ENCODE measurements around the gene SLC10A4. TPM values are rescaled to one million over a fixed set of nuclear protein-coding genes. Genes with fewer than 3 reads are reported as not detected.

Gene SLC10A4
- total RNA-seq, 1 experiment from 2014 or later = not detected

DNA sequence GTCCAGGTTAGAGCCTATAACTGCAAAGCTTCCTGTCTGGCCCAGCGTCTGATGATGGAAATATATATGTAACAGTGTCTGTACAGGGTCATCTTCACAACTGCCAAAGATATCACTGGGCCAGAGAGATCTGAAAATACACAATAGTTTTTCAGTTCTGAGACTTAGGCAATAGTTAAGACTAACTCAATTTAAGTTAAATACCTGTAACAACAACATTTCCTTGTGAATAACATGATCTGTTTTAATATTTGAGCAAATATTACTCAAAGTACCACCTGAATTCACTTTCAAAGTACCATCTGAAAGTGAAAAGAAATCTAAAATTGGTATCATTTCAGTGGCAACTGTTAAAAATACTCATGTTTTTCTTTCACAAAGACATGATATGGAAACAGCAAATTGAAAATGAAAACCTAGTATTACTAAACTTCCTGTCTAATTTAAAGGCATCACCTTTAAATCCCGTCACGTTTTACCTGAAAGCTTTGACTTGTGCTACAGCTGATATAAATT, 16.5 kb downstream of the SLC10A4 start:
- no peak overlapping the region for H3K27ac ChIP-seq
- no peaks in the 10 kb centered on the region for H3K27me3 ChIP-seq
- H3K4me3 ChIP-seq = no peak overlapping the region
- H3K9me3 ChIP-seq (replicated peaks) = no peaks in the 10 kb centered on the region
- no peaks in the 10 kb centered on the region for H3K4me1 ChIP-seq
- peaks cover 15% of the 10 kb centered on the region for H3K36me3 ChIP-seq
- DNase-seq = no peak

DNA sequence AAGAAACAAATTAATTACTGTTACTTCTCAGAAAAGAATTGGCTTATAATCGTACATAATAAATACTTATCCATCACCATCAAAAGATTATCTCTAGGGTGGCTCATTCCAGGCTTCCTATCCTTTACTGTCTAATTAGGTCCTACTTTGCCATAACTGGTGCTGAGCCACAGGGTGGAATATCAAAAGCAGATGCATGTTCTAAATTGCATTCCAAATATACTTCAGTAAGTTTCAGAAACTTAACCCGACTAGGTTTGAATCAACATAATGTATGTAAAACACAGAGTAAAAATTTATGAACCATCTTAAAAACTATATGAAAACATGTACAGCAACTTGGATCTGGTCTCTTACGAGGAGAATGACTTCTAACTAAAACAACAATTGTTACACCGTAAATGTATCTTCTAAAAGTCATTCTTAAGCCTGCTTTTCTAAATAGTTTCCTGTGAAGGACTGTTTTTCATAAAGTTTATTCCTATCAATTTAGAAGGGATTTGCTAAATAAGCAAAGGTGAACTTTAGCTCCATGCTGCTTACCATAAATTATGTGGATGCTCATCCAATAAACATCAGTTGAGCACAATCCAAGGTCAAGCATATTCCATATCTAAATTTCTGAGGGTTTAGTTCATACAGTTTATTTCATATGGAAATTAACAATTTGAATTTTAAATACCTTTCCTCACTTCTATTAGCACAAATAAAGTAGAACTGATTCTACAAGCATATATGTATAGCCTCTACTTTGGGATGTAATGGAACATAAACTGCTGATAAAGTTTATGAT, 20.3 kb downstream of the SLC10A4 start:
- peaks cover 29% of the 10 kb centered on the region for H3K36me3 ChIP-seq
- no peak for DNase-seq
- H3K9me3 ChIP-seq (replicated peaks) = no peaks in the 10 kb centered on the region
- H3K4me3 ChIP-seq = no peak overlapping the region
- H3K27me3 ChIP-seq = no peaks in the 10 kb centered on the region
- H3K27ac ChIP-seq = no peak overlapping the region
- no peaks in the 10 kb centered on the region for H3K4me1 ChIP-seq

DNA sequence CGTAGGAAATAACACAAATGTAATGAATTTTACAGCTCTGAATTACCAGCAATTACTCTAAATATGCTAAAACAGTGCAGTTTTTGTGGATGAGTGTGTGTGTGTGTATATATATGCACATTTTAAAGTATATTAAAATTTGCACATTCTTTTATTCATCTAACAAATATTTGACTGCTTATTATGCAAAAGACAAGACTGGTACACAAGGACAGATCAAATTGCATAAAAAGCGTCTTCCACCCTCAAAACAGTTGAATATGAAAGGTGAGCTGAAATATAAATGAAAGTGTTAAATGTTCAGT, 20.8 kb downstream of the SLC10A4 start:
- no peaks in the 10 kb centered on the region for H3K4me1 ChIP-seq
- no peak overlapping the region for H3K27ac ChIP-seq
- H3K4me3 ChIP-seq = no peak overlapping the region
- H3K36me3 ChIP-seq = peaks cover 31% of the 10 kb centered on the region
- DNase-seq = no peak
- no peaks in the 10 kb centered on the region for H3K27me3 ChIP-seq
- no peaks in the 10 kb centered on the region for H3K9me3 ChIP-seq (replicated peaks)

DNA sequence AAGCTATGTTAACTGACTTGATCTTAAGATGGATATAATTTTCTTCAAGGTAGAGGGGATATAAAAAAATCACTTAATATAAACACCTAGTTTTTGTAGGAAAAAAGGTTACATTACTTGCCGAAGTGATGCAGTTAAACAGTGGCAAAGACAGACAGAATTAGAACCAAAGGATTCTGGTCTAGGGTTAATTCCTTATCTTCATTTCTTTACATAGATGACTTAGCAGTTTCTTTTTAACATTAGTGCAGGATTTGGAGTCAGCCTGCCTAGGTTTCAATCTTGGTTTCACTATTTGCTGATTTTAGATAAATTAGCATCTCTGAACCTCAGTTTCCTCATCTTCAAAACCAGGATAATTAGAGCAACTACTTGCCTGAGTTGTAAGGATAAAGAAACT, 21.2 kb downstream of the SLC10A4 start:
- Histone ChIP-seq H3K36me3 (peaks cover 31% of the 10 kb centered on the region), H3K27ac (no peak overlapping the region), H3K4me3 (no peak overlapping the region), H3K9me3 (replicated peaks) (no peaks in the 10 kb centered on the region), H3K4me1 (no peaks in the 10 kb centered on the region), H3K27me3 (no peaks in the 10 kb centered on the region)
- no peak for DNase-seq

DNA sequence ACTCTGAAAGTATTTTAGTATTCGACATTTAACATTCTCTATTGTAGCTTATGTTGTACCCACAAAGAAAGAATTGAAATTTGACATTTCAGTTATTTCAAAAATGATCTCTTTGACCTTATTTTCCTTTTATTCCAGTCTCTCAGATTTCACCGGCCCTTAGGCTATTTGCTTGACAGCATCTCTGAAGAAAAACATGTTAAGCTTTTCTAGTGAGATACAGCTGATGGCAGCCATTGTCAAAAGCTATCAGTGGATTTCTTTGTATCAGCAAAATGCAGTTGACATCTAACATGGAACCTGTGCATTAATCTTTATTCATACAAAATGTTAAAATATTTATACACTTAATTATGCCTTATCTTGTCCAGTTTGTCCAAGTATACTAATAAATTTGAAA, 23.6 kb downstream of the SLC10A4 start:
- DNase-seq = no peak
- no peak overlapping the region for H3K4me3 ChIP-seq
- no peaks in the 10 kb centered on the region for H3K27me3 ChIP-seq
- peaks cover 52% of the 10 kb centered on the region for H3K36me3 ChIP-seq
- H3K9me3 ChIP-seq (replicated peaks) = no peaks in the 10 kb centered on the region
- H3K27ac ChIP-seq = no peak overlapping the region
- H3K4me1 ChIP-seq = no peaks in the 10 kb centered on the region

DNA sequence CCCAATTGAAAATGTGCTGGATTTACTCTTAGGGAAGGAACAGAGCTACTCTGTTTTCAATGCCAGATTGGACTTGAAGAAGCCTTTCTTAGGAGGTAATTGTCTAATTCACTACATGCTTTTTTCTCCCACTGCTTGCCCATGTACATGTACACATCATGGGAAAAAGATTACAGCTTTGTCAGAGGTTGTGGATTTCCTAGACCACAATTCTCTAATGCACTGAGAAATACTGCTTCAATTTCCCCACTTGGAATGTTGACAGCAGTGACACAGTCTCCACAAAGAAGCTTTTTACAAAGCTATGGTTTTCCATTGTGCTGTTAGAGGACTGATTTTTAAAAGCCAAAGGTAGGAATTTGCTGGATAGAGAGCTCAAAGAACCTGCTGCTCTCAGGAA, 26.4 kb downstream of the SLC10A4 start:
- peaks cover 75% of the 10 kb centered on the region for H3K36me3 ChIP-seq
- H3K27ac ChIP-seq = no peak overlapping the region
- H3K4me1 ChIP-seq = no peaks in the 10 kb centered on the region
- no peak overlapping the region for H3K4me3 ChIP-seq
- H3K27me3 ChIP-seq = no peaks in the 10 kb centered on the region
- DNase-seq = no peak
- H3K9me3 ChIP-seq (replicated peaks) = no peaks in the 10 kb centered on the region

DNA sequence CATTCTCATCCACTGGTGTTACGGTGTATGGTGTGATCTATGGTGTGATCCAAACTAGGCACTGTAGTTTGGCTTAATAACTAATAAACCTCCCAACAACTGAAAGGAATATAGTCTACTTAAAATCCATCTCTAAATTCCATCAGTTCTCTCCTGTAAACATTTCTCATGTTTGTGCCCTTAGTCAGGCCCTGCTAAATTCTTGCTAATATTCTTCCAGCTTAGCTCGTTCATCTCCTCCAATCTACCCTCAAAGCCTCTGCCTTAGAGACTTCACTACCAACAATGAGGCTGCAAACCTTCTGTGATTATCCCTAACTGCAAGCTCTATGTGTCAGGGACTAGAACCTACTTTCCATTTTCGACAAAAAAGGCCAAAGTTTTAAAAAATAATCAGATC, 35.0 kb downstream of the SLC10A4 start:
- no peak overlapping the region for H3K4me3 ChIP-seq
- no peaks in the 10 kb centered on the region for H3K4me1 ChIP-seq
- no peak for DNase-seq
- no peak overlapping the region for H3K27ac ChIP-seq
- H3K9me3 ChIP-seq (replicated peaks) = no peaks in the 10 kb centered on the region
- peaks cover 43% of the 10 kb centered on the region for H3K36me3 ChIP-seq
- no peaks in the 10 kb centered on the region for H3K27me3 ChIP-seq

DNA sequence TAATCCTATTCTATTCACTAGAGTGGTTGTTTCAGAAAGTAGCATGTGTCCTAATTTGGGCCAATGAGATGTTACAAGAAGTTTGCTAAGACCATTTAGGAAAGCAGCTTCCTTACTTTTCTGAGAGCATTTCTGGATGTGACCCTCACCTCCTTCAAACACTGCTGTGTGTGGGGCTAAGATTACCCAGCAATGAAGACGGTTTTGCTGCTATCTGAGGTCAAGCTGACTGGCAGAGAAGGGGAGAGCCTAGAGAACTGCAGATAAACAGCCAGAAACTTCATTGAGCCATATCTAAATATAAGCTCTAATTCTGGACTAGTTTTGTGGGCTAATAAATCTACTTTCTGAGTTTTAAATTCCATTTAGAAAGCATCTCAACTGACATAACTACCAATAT, 43.3 kb downstream of the SLC10A4 start:
- Histone ChIP-seq H3K27me3 (no peaks in the 10 kb centered on the region), H3K4me1 (no peaks in the 10 kb centered on the region), H3K4me3 (no peak overlapping the region)

DNA sequence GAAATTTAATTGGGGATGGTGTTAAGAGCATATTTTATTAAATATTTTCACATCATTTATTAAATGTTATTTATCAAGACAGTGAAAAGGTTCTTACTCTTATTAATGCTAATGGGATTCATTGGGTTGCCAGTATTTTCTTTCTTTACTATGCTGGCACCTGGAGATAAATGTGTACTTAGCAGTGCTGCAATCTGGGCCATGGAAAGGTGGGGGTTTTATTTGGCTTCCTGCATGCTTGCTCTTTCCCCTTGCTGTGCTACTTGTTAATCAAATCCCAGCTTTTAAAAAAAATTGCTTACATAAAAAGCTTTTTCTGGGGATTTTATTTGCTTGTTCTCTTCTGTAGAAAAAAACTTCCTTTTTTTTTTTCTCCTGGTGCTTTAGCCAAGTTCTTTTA, 55.2 kb downstream of the SLC10A4 start:
- Histone ChIP-seq H3K4me1 (no peaks in the 10 kb centered on the region), H3K4me3 (no peak overlapping the region), H3K27ac (no peak overlapping the region), H3K9me3 (replicated peaks) (no peaks in the 10 kb centered on the region), H3K36me3 (peaks cover 48% of the 10 kb centered on the region), H3K27me3 (no peaks in the 10 kb centered on the region)
- DNase-seq = no peak

More for the DNA sequence above, 43.3 kb downstream of the SLC10A4 start:
- no peaks in the 10 kb centered on the region for H3K9me3 ChIP-seq (replicated peaks)
- no peak for DNase-seq
- no peak overlapping the region for H3K27ac ChIP-seq
- H3K36me3 ChIP-seq = peaks cover 54% of the 10 kb centered on the region

Other genes starting within 250 kb of the SLC10A4 start
- 8.4 and 11.0 TPM in 2 replicates for gene TEC, start 213.5 kb upstream of the SLC10A4 start, total RNA-seq (2014; rRNA removed; shearing (Covaris generic))
- gene SLAIN2, start 141.8 kb upstream of the SLC10A4 start, total RNA-seq (2014; rRNA removed; shearing (Covaris generic)) = 141 and 145 TPM in 2 replicates
- 0.10 TPM in 1 of 2 replicates, not detected in the other for gene ZAR1, start 6.9 kb downstream of the SLC10A4 start, total RNA-seq (2014; rRNA removed; shearing (Covaris generic))

Data from SJCRH30 (cell line).